GM19468 (cell line): ENCODE measurements around the gene HSD3B7.
A peak's percentile ranks its signal among the peaks of the same experiment; 100 is the strongest.

Source experiments
- ATAC-seq: cut with Tn5 transposase; IDR thresholded peaks from one replicate; pipeline ENCODE4 v1.9.1; 2021; ENCODE audit warnings: mild to moderate bottlenecking, moderate library complexity, moderate number of reproducible peaks; ENCODE audit not compliant: unreplicated experiment; ENCODE audit errors: extremely low read depth

HSD3B7 gene

GRCh38 chr16:30956601-30957455 lies 28.2 kb upstream of the HSD3B7 start:
- no peak for ATAC-seq

DNA sequence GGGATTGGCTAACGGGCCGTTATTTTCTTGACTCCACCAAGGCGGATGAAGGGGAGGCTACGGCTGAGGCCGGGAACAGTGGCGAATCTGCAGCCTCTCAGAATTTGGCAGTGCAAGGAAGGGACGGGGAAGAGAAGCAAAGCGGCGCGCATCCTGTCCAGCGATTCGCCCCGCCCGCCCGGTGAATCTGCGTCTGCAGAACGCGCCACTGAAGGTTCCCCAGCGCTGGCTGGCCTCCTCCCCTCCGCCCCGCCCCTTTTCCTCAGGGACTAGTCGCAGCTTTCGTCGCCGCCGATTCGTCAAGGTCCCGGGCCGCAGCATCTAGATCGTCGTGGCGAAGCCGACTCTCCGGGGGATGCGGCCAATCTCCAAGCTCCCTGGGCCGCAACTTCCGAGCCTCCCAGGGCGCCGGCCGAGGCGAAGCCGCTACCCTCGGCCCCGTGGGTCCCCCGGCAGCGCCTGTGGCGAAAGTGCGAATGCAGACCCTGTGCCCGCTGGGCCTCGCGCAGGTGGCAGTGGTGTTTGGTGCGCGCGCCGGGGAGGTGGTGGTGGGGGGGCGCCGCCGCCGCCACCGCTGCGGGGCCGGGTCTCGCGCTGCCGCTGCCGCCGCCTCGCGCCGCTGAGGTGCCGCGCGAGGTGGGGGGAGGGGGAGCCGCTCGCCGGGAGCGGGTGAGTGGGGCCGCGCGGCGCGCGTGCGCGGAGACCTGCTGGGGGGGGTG lies 27.4 kb upstream of the HSD3B7 start, which contains the start of gene SETD1A:
TSS of gene SETD1A (plus strand) at position 299 of the 719 bp plus-strand sequence. CDS start 978 bp downstream, outside the sequence.
- ATAC-seq = peak; percentile 25

DNA sequence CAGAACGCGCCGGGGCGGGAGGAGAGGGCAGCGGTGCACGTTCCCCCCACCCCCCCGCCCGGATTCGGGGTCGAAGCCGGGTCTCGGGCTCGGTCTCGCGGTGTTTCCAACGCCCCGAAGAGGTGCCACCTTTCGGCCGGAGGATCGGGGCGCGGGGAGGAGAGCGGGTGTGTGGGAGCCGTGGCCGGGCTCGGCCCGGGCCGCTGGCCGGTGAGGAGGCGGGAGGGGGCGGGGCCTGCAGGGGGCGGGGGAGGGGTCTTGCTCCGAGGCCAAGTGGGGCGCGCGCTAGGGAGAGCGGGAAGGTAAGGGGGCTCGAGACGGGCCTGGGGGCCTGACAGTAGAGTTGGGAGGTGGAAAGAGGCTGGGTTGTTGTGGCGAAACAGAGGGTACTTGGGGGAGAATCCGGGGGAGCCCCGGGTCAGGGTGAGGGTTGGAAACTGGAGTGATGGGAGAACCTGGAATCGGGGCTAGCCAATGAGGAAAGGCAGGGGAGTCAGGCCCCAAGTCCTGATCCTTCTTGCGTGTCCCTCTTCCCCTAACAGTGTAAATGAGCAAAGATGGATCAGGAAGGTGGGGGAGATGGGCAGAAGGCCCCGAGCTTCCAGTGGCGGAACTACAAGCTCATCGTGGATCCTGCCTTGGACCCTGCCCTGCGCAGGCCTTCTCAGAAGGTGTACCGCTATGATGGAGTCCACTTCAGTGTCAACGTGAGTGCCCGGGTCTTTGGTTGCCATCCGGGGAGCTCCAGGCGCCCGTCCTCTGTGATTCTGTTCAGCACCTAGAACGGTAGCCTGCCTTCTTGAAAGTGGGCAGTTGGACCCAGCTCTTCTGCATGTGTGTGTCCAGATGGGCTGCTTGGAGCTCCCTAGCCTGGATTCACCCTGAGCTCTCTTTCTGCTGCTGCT lies 26.6 kb upstream of the HSD3B7 start:
- peak; percentile 7 for ATAC-seq

GRCh38 chr16:30961384-30961783 lies 23.6 kb upstream of the HSD3B7 start:
- no peak for ATAC-seq

DNA sequence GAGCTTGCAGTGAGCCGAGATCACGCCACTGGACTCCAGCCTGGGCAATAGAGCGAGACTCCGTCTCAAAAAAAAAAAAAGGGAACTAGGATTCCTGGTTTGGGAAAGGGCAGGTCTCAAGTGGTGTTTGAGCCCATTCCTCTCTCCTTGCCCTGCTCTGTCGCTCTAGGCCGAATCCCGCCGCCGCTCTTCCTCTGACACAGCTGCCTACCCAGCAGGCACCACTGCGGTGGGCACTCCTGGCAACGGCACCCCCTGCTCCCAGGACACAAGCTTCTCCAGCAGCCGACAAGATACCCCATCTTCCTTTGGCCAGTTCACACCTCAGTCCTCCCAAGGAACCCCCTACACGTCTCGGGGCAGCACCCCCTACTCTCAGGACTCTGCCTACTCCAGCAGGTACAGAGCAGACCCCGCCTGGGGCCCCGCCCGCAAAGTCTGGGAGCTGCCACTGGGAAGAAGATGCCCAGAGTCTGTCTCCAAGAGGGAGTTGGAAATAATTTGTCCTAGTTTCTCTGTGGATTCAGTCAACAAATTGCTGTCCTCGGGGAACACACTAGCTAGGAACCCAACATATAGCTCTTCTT lies 21.0 kb upstream of the HSD3B7 start:
- no peak for ATAC-seq

DNA sequence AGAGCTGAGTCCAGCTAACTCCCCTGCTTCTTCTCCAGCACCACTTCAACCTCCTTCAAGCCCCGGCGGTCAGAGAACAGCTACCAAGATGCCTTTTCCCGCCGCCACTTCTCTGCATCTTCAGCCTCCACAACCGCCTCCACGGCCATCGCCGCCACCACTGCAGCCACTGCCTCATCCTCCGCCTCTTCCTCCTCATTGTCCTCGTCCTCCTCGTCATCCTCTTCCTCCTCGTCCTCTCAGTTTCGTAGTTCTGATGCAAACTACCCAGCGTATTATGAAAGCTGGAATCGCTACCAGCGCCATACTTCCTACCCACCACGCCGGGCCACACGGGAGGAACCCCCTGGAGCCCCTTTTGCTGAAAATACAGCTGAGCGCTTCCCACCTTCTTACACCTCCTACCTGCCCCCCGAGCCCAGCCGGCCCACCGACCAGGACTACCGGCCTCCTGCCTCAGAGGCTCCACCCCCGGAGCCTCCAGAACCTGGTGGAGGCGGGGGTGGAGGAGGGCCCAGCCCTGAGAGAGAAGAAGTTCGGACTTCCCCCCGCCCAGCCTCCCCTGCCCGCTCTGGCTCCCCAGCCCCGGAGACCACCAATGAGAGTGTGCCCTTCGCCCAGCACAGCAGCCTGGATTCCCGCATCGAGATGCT lies 20.3 kb upstream of the HSD3B7 start:
- ATAC-seq = no peak

DNA sequence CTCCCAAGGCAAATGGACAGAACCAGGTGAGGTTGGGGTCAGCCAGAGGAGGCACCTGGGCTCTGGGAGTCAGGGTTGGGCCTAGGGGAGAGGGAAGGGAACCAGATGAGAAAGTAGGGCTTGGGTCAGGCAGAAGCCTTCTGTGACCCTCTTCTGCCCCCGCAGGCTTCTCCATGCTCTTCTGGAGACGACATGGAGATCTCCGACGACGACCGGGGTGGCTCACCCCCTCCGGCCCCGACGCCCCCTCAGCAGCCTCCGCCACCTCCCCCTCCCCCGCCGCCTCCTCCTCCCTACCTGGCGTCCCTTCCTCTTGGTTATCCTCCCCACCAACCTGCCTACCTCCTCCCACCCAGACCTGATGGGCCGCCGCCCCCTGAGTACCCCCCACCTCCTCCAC lies 19.6 kb upstream of the HSD3B7 start:
- ATAC-seq = no peak

GRCh38 chr16:30966033-30966619 lies 18.9 kb upstream of the HSD3B7 start:
- ATAC-seq = no peak

DNA sequence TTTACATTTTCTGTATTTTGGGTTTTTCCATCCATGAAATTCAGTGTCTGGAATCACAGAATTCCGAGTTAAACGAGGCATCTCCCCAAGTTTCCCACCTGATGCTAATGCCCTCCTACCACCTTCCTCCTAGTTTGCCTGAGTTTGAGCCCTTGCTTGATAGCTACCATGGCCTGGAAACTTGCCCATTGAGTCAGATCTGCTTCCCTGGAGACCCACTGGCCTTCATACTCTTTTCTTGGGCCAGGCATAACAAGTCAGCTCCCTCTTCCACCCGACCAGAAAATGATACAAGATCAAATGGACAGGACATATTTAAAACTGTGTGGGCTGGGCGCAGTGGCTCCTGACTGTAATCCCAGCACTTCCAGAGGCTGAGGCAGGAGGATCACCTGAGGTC lies 17.2 kb upstream of the HSD3B7 start:
- ATAC-seq = no peak

- ATAC-seq = no peak
Measured at GRCh38 chr16:30969246-30969842, 15.7 kb upstream of the HSD3B7 start.

- no peak for ATAC-seq
Measured at GRCh38 chr16:30971298-30971697, 13.7 kb upstream of the HSD3B7 start.

DNA sequence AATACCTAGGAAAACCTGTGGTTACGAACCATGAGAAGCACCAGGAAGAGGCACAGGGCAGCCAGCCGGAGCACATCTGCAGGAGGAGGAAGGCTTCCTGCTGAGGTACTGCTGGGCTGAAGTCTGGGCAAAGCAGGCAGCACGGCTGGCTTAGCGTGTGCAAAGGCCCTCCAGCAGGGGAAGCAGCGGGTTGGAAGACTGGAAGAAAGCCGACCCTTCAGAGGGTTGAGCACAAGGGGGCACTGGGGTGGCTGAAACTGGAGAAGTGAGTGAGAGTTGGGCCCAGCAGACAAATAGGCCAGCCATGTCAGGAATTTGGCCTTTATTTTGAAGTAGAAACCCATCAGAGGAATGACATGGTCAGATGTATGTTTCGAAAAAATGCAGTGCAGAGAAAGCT lies 12.1 kb upstream of the HSD3B7 start:
- no peak for ATAC-seq

DNA sequence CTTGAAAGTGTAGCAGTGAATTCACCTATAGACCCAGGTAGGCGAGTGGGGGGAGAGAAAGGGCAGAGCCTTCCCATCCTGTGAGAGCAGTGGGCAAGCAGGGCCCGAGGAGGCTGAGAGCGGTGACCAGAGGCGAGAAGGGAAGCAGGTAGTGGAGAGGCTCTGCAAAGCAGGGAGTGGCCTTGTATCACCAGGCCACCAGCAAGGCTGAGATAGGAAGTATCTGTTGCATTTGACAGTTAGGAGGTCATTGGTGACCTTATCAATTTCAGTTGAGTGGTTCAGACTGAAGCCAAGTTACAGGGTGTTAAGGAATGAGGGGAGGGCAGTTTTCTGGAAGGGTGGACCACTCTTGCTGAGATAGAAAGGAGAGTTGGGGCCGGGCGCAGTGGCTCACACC lies 10.7 kb upstream of the HSD3B7 start:
- no peak for ATAC-seq

DNA sequence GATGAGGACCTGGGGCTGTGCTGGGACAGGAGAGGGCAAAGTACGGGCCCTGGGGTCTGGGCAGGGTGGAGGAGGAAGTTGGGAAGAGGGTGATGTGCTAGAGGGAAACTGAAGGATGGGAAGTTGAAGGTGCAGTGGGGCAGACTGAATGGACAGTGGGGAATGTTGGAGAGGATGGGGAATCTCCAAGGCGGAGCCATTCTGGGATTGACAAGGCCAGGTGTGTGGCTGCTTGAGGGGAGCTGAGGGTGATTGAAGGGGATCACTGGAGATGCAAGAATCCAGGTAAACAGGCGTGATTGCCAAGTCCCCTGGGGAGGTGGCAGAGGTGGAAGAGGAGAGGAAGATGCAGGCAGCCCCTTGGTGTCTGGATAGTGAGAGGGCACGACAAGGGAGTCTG lies 8.5 kb upstream of the HSD3B7 start:
- no peak for ATAC-seq

- no peak for ATAC-seq
Measured at GRCh38 chr16:30977502-30977901, 7.5 kb upstream of the HSD3B7 start.

DNA sequence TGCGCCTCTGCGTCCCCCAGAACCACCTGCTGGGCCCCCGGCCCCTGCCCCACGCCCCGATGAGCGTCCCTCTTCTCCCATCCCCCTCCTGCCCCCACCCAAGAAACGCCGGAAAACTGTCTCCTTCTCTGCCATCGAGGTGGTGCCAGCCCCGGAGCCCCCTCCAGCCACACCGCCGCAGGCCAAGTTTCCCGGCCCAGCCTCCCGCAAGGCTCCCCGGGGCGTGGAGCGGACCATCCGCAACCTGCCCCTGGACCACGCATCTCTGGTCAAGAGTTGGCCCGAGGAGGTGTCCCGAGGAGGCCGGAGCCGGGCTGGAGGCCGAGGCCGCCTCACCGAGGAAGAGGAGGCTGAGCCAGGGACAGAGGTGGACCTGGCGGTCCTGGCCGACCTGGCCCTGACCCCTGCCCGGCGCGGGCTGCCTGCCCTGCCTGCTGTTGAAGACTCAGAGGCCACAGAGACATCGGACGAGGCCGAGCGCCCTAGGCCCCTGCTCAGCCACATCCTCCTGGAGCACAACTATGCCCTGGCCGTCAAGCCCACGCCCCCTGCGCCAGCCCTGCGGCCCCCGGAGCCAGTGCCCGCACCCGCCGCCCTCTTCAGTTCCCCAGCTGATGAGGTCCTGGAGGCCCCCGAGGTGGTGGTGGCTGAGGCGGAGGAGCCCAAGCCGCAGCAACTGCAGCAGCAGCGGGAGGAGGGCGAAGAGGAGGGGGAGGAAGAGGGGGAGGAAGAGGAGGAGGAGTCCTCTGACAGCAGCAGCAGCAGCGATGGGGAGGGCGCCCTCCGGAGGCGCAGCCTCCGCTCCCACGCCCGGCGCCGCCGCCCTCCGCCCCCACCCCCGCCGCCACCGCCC lies 5.6 kb upstream of the HSD3B7 start:
- no peak for ATAC-seq

DNA sequence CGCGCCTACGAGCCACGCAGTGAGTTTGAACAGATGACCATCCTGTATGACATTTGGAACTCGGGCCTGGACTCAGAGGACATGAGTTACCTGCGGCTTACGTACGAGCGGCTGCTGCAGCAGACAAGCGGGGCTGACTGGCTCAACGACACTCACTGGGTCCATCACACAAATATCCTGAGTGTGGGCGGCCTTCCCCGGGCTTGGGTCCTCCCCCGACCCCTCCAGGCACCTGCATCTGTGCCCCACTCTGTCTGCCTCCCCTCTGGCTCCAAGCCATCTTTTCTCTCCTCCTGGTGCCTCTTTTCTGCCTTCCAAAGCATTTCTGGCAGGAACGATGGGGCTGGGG lies 5.0 kb upstream of the HSD3B7 start:
- no peak for ATAC-seq

GRCh38 chr16:30980434-30980833 lies 4.6 kb upstream of the HSD3B7 start:
- ATAC-seq = no peak
